GM18868 (cell line): Measurements from ENCODE around the gene PPP1R3D.

Experiments used
- ATAC-seq: cut with Tn5 transposase; IDR thresholded peaks from one replicate; pipeline ENCODE4 v1.9.1; 2021; ENCODE audit warnings: mild to moderate bottlenecking, moderate library complexity; ENCODE audit not compliant: unreplicated experiment

Gene PPP1R3D

GRCh38 chr20:59948828-59949720, 9.0 kb upstream of the PPP1R3D start:
- ATAC-seq = peak; percentile 76

GRCh38 chr20:59948212-59948611, 8.1 kb upstream of the PPP1R3D start:
- no peak for ATAC-seq

GRCh38 chr20:59947376-59947775, 7.3 kb upstream of the PPP1R3D start:
- ATAC-seq = no peak

- ATAC-seq = no peak
These were observed 5.6 kb upstream of the PPP1R3D start for GRCh38 chr20:59945731-59946130.

GRCh38 chr20:59945175-59945574, 5.1 kb upstream of the PPP1R3D start:
- no peak for ATAC-seq

- ATAC-seq = no peak
These were observed 4.6 kb upstream of the PPP1R3D start for GRCh38 chr20:59944726-59945125.

- no peak for ATAC-seq
These were observed 2.1 kb upstream of the PPP1R3D start for GRCh38 chr20:59942245-59942644.

- peak; percentile 10 for ATAC-seq
These were observed 820 bp upstream of the PPP1R3D start for GRCh38 chr20:59940956-59941294.

- peak; percentile 24 for ATAC-seq
These were observed 301 bp downstream of the PPP1R3D start for GRCh38 chr20:59939879-59940128.

- peak; percentile 0 for ATAC-seq
These were observed 840 bp downstream of the PPP1R3D start for GRCh38 chr20:59939052-59939878.

GRCh38 chr20:59938696-59939051, 1.4 kb downstream of the PPP1R3D start:
- ATAC-seq = no peak

- no peak for ATAC-seq
These were observed 1.9 kb downstream of the PPP1R3D start for GRCh38 chr20:59938221-59938620.

GRCh38 chr20:59937150-59937549, 3.0 kb downstream of the PPP1R3D start:
- ATAC-seq = no peak

- no peak for ATAC-seq
These were observed 3.7 kb downstream of the PPP1R3D start for GRCh38 chr20:59936409-59936808.

- no peak for ATAC-seq
These were observed 4.5 kb downstream of the PPP1R3D start for GRCh38 chr20:59935457-59936185.

GRCh38 chr20:59933849-59934585, 6.1 kb downstream of the PPP1R3D start:
- ATAC-seq = peak; percentile 96

GRCh38 chr20:59933296-59933848, 6.7 kb downstream of the PPP1R3D start, which contains the start of gene SYCP2:
Gene SYCP2, minus strand, starts transcription at chr20:59933637. Its CDS starts 11,224 bp downstream, at chr20:59922413.
- ATAC-seq = no peak

- ATAC-seq = no peak
These were observed 7.3 kb downstream of the PPP1R3D start for GRCh38 chr20:59932616-59933295.

- ATAC-seq = no peak
These were observed 8.4 kb downstream of the PPP1R3D start for GRCh38 chr20:59931511-59932312.
